Caco-2 (cell line): ENCODE results near the gene SGCG. TPM values are rescaled to one million over a fixed set of nuclear protein-coding genes. Genes with fewer than 3 reads are reported as not detected.

Experiments
- Bru-seq: library from RNA; stranded (reverse); fragments of 400-500 nt; gene quantifications from one replicate; lab custom pipeline; 2021; lab: Mats Ljungman, UMichigan
- BruChase-seq, 2 experiments: library from RNA; stranded (reverse); fragments of 400-500 nt; gene quantifications; one replicate each; lab custom pipeline; 2021; lab: Mats Ljungman, UMichigan
- BruUV-seq: library from RNA; stranded (reverse); fragments of 400-500 nt; replicated peaks from 2 replicates; lab custom pipeline; 2021; lab: Mats Ljungman, UMichigan
- CTCF ChIA-PET: fragments of 300-600 bp; sonication (Branson Sonifier 250); formaldehyde crosslinking; loops from one replicate; lab custom pipeline; 2022; ENCODE audit warnings: antibody characterized with exemption; lab: Charles Lee
- POLR2A ChIA-PET: fragments of 300-600 bp; sonication (Branson Sonifier 250); formaldehyde crosslinking; loops from one replicate; lab custom pipeline; 2022; ENCODE audit warnings: antibody characterized with exemption; lab: Charles Lee
- DNase-seq, 2 experiments: peaks; one replicate each; pipeline versions ENCODE4 v3.0.0 to v3.0.0-alpha.2; 2020 to 2022
- H3K27me3 ChIP-seq: replicated peaks from 2 replicates; pipeline ENCODE4 v1.6.0; 2011; ENCODE audit warnings: low read length; ENCODE audit not compliant: control insufficient read depth, insufficient read depth
- H3K36me3 ChIP-seq: 2 replicates; pipeline ENCODE4 v1.5.1; 2011; ENCODE audit warnings: low read length; ENCODE audit not compliant: control insufficient read depth, insufficient read depth
- H3K4me1 ChIP-seq: fragments of 250-450 bp; sonication (Bioruptor Pico); 2 replicates; pipeline ENCODE4 v1.5.1; 2020; ENCODE audit warnings: mild to moderate bottlenecking
- H3K4me3 ChIP-seq: 2 replicates; pipeline ENCODE4 v1.5.1; 2011; ENCODE audit warnings: low read depth, mild to moderate bottlenecking, control low read depth, low read length
- H3K9me3 ChIP-seq: fragments of 250-450 bp; sonication (Bioruptor Pico); 2 replicates; pipeline ENCODE4 v1.5.1; 2020; ENCODE audit warnings: mild to moderate bottlenecking, moderate library complexity
- H3K27ac Mint-ChIP-seq: one replicate; pipeline ENCODE4 v1.8.0; 2022; ENCODE audit warnings: mixed read lengths; ENCODE audit not compliant: unreplicated experiment
- H3K27me3 Mint-ChIP-seq: one replicate; pipeline ENCODE4 v1.8.0; 2022; ENCODE audit warnings: mixed read lengths; ENCODE audit not compliant: insufficient read depth, unreplicated experiment
- H3K36me3 Mint-ChIP-seq: one replicate; pipeline ENCODE4 v1.8.0; 2022; ENCODE audit warnings: mild to moderate bottlenecking, mixed read lengths; ENCODE audit not compliant: insufficient read depth, unreplicated experiment
- H3K4me1 Mint-ChIP-seq: one replicate; pipeline ENCODE4 v1.8.0; 2022; ENCODE audit warnings: low read depth, mixed read lengths; ENCODE audit not compliant: unreplicated experiment
- H3K4me3 Mint-ChIP-seq: one replicate; pipeline ENCODE4 v1.8.0; 2022; ENCODE audit warnings: mild to moderate bottlenecking, moderate library complexity, mixed read lengths; ENCODE audit not compliant: unreplicated experiment
- H3K9me3 Mint-ChIP-seq: one replicate; pipeline ENCODE4 v1.8.0; 2022; ENCODE audit warnings: mixed read lengths; ENCODE audit not compliant: unreplicated experiment
- intact Hi-C: fragments of 100-400 bp; cut with micrococcal nuclease; formaldehyde crosslinking; loops from one replicate; pipeline ENCODE4 v1.10.0; 2022; ENCODE audit not compliant: unreplicated experiment
- long read RNA-seq: library from polyadenylated mRNA; stranded (forward); transcript quantifications from one replicate; pipeline ENCODE4 v2.0.0, GENCODE V29; 2022
- total RNA-seq: library from RNA; stranded (reverse); gene quantifications from 2 replicates; pipeline ENCODE4 v1.2.3, GENCODE V29; 2022
- TF ChIP-seq, protein P1 (sequence below), 2 experiments: fragments of 200-600 bp in 1 of 2; IDR thresholded peaks; 1 replicate in 1 of 2; 2 replicates in 1 of 2; pipeline versions ENCODE4 v1.5.1 to v1.8.0; 2011 to 2022; ENCODE audit warnings: antibody characterized with exemption in 1 of 2, control low read depth in 1 of 2, inconsistent platforms in 1 of 2, low read depth in 1 of 2, low read length in 1 of 2, mild to moderate bottlenecking in 1 of 2, moderate library complexity in 1 of 2; ENCODE audit not compliant: insufficient read depth in 1 of 2, severe bottlenecking in 1 of 2, unreplicated experiment in 1 of 2

Gene SGCG, protein sequence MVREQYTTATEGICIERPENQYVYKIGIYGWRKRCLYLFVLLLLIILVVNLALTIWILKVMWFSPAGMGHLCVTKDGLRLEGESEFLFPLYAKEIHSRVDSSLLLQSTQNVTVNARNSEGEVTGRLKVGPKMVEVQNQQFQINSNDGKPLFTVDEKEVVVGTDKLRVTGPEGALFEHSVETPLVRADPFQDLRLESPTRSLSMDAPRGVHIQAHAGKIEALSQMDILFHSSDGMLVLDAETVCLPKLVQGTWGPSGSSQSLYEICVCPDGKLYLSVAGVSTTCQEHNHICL
- not detected in 2 replicates for total RNA-seq
- Bru-seq, nascent RNA = percentile 1 among the genes with signal in this experiment
- BruChase-seq, experiment 1, labeled RNA remaining after a 2-hour chase = not detected
- BruChase-seq, experiment 2, labeled RNA remaining after a 6-hour chase = percentile 0 among the genes with signal in this experiment
- long read RNA-seq = 0 reads

- TF ChIP-seq, protein P1, sequence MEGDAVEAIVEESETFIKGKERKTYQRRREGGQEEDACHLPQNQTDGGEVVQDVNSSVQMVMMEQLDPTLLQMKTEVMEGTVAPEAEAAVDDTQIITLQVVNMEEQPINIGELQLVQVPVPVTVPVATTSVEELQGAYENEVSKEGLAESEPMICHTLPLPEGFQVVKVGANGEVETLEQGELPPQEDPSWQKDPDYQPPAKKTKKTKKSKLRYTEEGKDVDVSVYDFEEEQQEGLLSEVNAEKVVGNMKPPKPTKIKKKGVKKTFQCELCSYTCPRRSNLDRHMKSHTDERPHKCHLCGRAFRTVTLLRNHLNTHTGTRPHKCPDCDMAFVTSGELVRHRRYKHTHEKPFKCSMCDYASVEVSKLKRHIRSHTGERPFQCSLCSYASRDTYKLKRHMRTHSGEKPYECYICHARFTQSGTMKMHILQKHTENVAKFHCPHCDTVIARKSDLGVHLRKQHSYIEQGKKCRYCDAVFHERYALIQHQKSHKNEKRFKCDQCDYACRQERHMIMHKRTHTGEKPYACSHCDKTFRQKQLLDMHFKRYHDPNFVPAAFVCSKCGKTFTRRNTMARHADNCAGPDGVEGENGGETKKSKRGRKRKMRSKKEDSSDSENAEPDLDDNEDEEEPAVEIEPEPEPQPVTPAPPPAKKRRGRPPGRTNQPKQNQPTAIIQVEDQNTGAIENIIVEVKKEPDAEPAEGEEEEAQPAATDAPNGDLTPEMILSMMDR (IDR thresholded peaks at IDR 0.05; ENCODE audit: insufficient read depth in 1 of 2, low read depth in 1 of 2, low read length in 1 of 2, severe bottlenecking in 1 of 2, unreplicated experiment in 1 of 2) = no peak
- Histone ChIP-seq H3K4me3 (no peak within 1 kb of the TSS), H3K9me3 (no peaks in the 10 kb centered on the region), H3K36me3 (no peaks in the 10 kb centered on the region), H3K27me3 (no peaks in the 10 kb centered on the region), H3K4me1 (no peaks in the 10 kb centered on the region)
- H3K4me3 Mint-ChIP-seq = no peak within 1 kb of the TSS
- no TSS peak for BruUV-seq
- ChIA-PET POLR2A (no interaction called here), CTCF (no interaction called here)
- no peaks in the 10 kb centered on the region for H3K4me1 Mint-ChIP-seq
- no peak for DNase-seq
- intact Hi-C loops = no loop called here
- H3K27ac Mint-ChIP-seq = no peak within 1 kb of the TSS
- peaks cover 3% of the 10 kb centered on the region for H3K27me3 Mint-ChIP-seq
- no peaks in the 10 kb centered on the region for H3K9me3 Mint-ChIP-seq
- no peaks in the 10 kb centered on the region for H3K36me3 Mint-ChIP-seq
These were observed at the start of gene SGCG for GRCh38 chr13:23180711-23181110. Gene SGCG, plus strand, starts transcription at chr13:23180979. Its CDS starts 22,716 bp downstream, at chr13:23203695.

- no peak for DNase-seq
- intact Hi-C loops = no loop called here
- Histone ChIP-seq H3K9me3 (no peaks in the 10 kb centered on the region), H3K4me3 (no peak overlapping the region), H3K4me1 (no peaks in the 10 kb centered on the region), H3K36me3 (no peaks in the 10 kb centered on the region), H3K27me3 (no peaks in the 10 kb centered on the region)
- Mint-ChIP-seq H3K9me3 (no peaks in the 10 kb centered on the region), H3K36me3 (no peaks in the 10 kb centered on the region), H3K4me1 (no peaks in the 10 kb centered on the region), H3K27ac (no peak overlapping the region), H3K4me3 (no peak overlapping the region), H3K27me3 (no peaks in the 10 kb centered on the region)
- POLR2A ChIA-PET = no interaction called here
- CTCF ChIA-PET = no interaction called here
- no TSS peak for BruUV-seq
- TF ChIP-seq, protein P1 (IDR thresholded peaks at IDR 0.05; ENCODE audit: insufficient read depth in 1 of 2, low read depth in 1 of 2, low read length in 1 of 2, severe bottlenecking in 1 of 2, unreplicated experiment in 1 of 2) = no peak
These were observed 46.2 kb upstream of the SGCG start for GRCh38 chr13:23134542-23134941.

DNA sequence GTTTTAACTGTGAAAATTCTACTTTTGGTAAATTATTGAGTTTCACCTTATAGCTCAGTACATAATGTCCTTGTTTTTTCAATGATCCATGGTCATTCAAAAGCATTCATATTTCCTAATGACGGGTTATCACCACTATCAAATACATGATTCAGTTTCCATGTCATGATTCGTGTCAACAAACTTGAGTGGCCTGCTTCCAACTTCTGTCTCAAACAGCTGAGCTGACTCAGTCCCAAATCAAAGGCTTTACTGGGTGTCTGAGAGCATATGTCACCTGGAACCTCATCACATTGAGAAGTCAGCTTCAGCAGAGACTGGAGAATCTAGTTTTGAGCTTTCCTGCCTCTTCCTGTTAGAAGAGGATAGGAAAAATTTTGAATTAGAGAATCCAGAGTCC lies 40.3 kb upstream of the SGCG start:
- H3K4me1 Mint-ChIP-seq = no peaks in the 10 kb centered on the region
- no peaks in the 10 kb centered on the region for H3K36me3 ChIP-seq
- H3K9me3 Mint-ChIP-seq = peaks cover 13% of the 10 kb centered on the region
- DNase-seq = no peak
- peaks cover 7% of the 10 kb centered on the region for H3K27me3 Mint-ChIP-seq
- peaks cover 9% of the 10 kb centered on the region; the same call in 1 of the 2 replicates for H3K9me3 ChIP-seq
- H3K4me3 ChIP-seq = no peak overlapping the region
- intact Hi-C loops = no loop called here
- H3K4me1 ChIP-seq = no peaks in the 10 kb centered on the region
- H3K27me3 ChIP-seq = no peaks in the 10 kb centered on the region; the same call in 1 of the 2 replicates
- no peaks in the 10 kb centered on the region for H3K36me3 Mint-ChIP-seq
- H3K4me3 Mint-ChIP-seq = no peak overlapping the region
- TF ChIP-seq, protein P1 (IDR thresholded peaks at IDR 0.05; ENCODE audit: insufficient read depth in 1 of 2, low read depth in 1 of 2, low read length in 1 of 2, severe bottlenecking in 1 of 2, unreplicated experiment in 1 of 2) = no peak
- H3K27ac Mint-ChIP-seq = no peak overlapping the region
- BruUV-seq = no TSS peak
- ChIA-PET CTCF (no interaction called here), POLR2A (no interaction called here)
